Prostate gland (tissue), 2 donors: Measurements from ENCODE around the gene PANK3. TPM values are rescaled to one million over a fixed set of nuclear protein-coding genes. Genes with fewer than 3 reads are reported as not detected.
A peak's percentile ranks its signal among the peaks of the same experiment; 100 is the strongest.

Source experiments
- DNase-seq: peaks from one replicate; pipeline ENCODE4 v3.0.0-alpha.2; 2019; ENCODE audit warnings: low spot score
- H3K27ac ChIP-seq, 2 donors: fragments of 200-600 bp; sonication (generic); 2 replicates each; pipeline ENCODE4 v1.5.1; 2017 to 2019
- H3K27me3 ChIP-seq: fragments of 200-600 bp; sonication (generic); replicated peaks from 2 replicates; pipeline ENCODE4 v1.5.1; 2019; ENCODE audit not compliant: insufficient read depth
- H3K36me3 ChIP-seq, 2 donors: fragments of 200-600 bp; sonication (generic); 1 replicate in 1 of 2; 2 replicates in 1 of 2; pipeline versions ENCODE4 v1.5.1 to v1.8.1; 2017 to 2019
- H3K4me1 ChIP-seq: fragments of 200-600 bp; sonication (generic); replicated peaks from 2 replicates; pipeline ENCODE4 v1.5.1; 2019
- H3K4me3 ChIP-seq, 2 donors: fragments of 200-600 bp; sonication (generic); 2 replicates each; pipeline ENCODE4 v1.5.1; 2017 to 2019
- H3K9me3 ChIP-seq: fragments of 200-600 bp; sonication (generic); 2 replicates; pipeline ENCODE4 v1.5.1; 2017
- CTCF ChIP-seq, 4 experiments: fragments of 200-600 bp in 2 of 4; fragments of 450-650 bp in 2 of 4; sonication (generic) in 2 of 4; IDR thresholded peaks; 1 replicate in 3 of 4; 2 replicates in 1 of 4; pipeline ENCODE4 v1.5.1; 2016 to 2019; ENCODE audit warnings: antibody characterized with exemption in 4 of 4, mild to moderate bottlenecking in 2 of 4, moderate library complexity in 2 of 4
- POLR2A ChIP-seq: fragments of 450-650 bp; IDR thresholded peaks from one replicate; pipeline ENCODE4 v1.6.1; 2016; ENCODE audit warnings: antibody characterized with exemption, mild to moderate bottlenecking
- POLR2AphosphoS5 ChIP-seq: sonication (generic); formaldehyde crosslinking; IDR thresholded peaks from one replicate; pipeline ENCODE4 v1.6.1; 2017; ENCODE audit warnings: antibody characterized with exemption
- WGBS: methylation state at CpG from one replicate; pipeline ENCODE4 v1.1.5; 2018; 5-methylcytosine and 5-hydroxymethylcytosine counted together
- intact Hi-C: fragments of 100-400 bp; cut with DNase I; formaldehyde crosslinking; loops from one replicate; pipeline ENCODE4 v1.14.2; 2022
- total RNA-seq, 2 donors: library from RNA; depleted of rRNA; stranded (reverse); fragments of >200 nt; gene quantifications; one replicate each; pipeline ENCODE4 v1.1.0, GENCODE V29; 2016

Gene PANK3
- 10 to 100 TPM; 24.8 to 48.7 TPM for total RNA-seq

GRCh38 chr5:168578538-168579487 lies at the start of gene PANK3:
PANK3 (minus strand) TSS chr5:168579368; CDS start chr5:168579283, 85 bp downstream.
- no peak for DNase-seq
- TF ChIP-seq CTCF (IDR thresholded peaks at IDR 0.05), result no peak
- TF ChIP-seq POLR2AphosphoS5, result no peak
- TF ChIP-seq POLR2A, result no peak
- Histone ChIP-seq H3K4me3 (peak within 1 kb of the TSS; percentile 87 to 94), H3K4me1 (no peaks in the 10 kb centered on the region), H3K9me3 (no peaks in the 10 kb centered on the region), H3K27me3 (no peaks in the 10 kb centered on the region), H3K27ac (peak within 1 kb of the TSS; percentile 94 to 98), H3K36me3 (no peaks in the 10 kb centered on the region)
- intact Hi-C loops, result loop anchor here (5.0 kb wide), 1 partner anchor 92 kb away; the partner anchor contains the start of gene RARS1
- under 1% methylated on average over 63 of the region's 63 CpGs for WGBS

DNA sequence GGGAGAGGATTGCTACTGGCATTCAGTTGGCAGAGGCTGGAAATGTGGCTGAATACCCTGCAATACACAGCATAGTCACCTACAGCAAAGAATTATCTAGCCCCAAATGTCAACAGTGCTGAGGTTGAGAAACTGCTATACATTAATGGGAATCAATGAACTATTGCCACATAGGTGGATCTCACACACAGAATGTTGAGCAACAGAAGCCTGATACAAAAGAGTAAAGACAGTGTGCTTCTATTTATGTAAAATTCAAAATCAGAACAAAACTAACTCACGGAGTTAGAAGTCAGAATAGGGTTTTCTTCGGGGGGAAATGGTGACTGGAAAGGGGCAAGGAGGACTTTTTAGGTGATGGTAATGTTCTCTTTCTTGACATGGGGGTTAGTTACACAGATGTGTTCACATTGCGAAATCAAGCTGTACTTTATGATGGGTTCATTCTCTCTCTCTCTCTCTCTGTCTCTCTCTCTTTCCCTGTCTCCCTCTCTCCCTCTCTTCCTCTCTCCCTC lies 45.7 kb upstream of the PANK3 start:
- intact Hi-C loops, result no loop called here
- TF ChIP-seq POLR2AphosphoS5 (no peak), POLR2A (no peak), CTCF (IDR thresholded peaks at IDR 0.05) (no peak)
- Histone ChIP-seq H3K27me3 (peaks cover 2% of the 10 kb centered on the region), H3K4me1 (no peaks in the 10 kb centered on the region), H3K36me3 (no peaks in the 10 kb centered on the region), H3K9me3 (no peaks in the 10 kb centered on the region), H3K27ac (no peak overlapping the region), H3K4me3 (no peak overlapping the region)
- WGBS, result 90% methylated on average over 3 of the region's 3 CpGs
- no peak for DNase-seq

DNA sequence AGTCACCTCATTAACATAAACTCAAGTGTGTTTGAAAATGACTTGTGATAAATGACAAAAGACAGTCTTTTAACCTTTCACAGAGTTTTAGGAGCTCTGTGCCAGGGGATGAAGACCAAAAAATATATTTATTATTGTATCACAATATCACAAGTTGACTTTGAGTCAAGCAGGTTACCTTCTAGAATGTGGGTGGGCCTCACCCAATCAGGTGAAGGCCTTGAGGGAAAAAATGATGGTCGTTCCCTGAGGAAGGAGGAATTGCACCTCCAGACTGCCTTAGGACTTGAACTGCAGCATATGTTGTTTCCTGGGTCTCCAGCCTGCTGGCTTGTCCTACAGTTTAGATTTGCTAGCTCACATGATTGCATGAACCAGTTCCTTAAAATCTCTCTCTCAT lies 41.6 kb upstream of the PANK3 start:
- intact Hi-C loops, result no loop called here
- TF ChIP-seq POLR2AphosphoS5 (no peak), CTCF (IDR thresholded peaks at IDR 0.05) (no peak), POLR2A (no peak)
- no peak overlapping the region for H3K4me3 ChIP-seq
- 76% methylated on average over 1 of the region's 1 CpG for WGBS
- no peak overlapping the region for H3K27ac ChIP-seq
- peaks cover 2% of the 10 kb centered on the region for H3K27me3 ChIP-seq
- no peaks in the 10 kb centered on the region for H3K9me3 ChIP-seq
- no peaks in the 10 kb centered on the region for H3K4me1 ChIP-seq
- H3K36me3 ChIP-seq, result no peaks in the 10 kb centered on the region
- no peak for DNase-seq

- WGBS, result 93% methylated on average over 10 of the region's 10 CpGs
- Histone ChIP-seq H3K4me3 (no peak overlapping the region), H3K4me1 (no peaks in the 10 kb centered on the region), H3K27me3 (no peaks in the 10 kb centered on the region), H3K9me3 (no peaks in the 10 kb centered on the region), H3K27ac (no peak overlapping the region), H3K36me3 (no peaks in the 10 kb centered on the region)
- intact Hi-C loops, result no loop called here
- no peak for DNase-seq
- TF ChIP-seq CTCF (IDR thresholded peaks at IDR 0.05) (no peak), POLR2AphosphoS5 (no peak), POLR2A (no peak)
These were observed 35.5 kb upstream of the PANK3 start for GRCh38 chr5:168614661-168615060.
